Mesenchymal stem cell (in vitro differentiated cells and primary cell): ENCODE data around the gene MRPL51.
"Not testable (repeated sequence)": the region's sequence is repeated elsewhere in the genome, so short reads cannot be mapped to it uniquely, and the experiment has no call there.

Source experiments
- DNase-seq: peaks from one replicate; pipeline ENCODE4 v3.0.0-alpha.2; 2013
- H2AFZ ChIP-seq: one replicate; pipeline ENCODE4 v1.6.1; 2013; ENCODE audit warnings: low read depth, mild to moderate bottlenecking, control low read depth, inconsistent platforms, low read length, moderate library complexity
- H2AK5ac ChIP-seq: 2 replicates; pipeline ENCODE4 v1.6.1; 2013; ENCODE audit warnings: low read length, moderate library complexity, mild to moderate bottlenecking, inconsistent platforms; ENCODE audit not compliant: severe bottlenecking
- H2BK120ac ChIP-seq: one replicate; pipeline ENCODE4 v1.6.1; 2013; ENCODE audit warnings: low read depth, mild to moderate bottlenecking, inconsistent platforms, low read length, moderate library complexity
- H2BK12ac ChIP-seq, 2 experiments: one replicate each; pipeline ENCODE4 v1.6.1; 2013; ENCODE audit warnings: inconsistent platforms in 2 of 2, low read length in 2 of 2, mild to moderate bottlenecking in 2 of 2, moderate library complexity in 2 of 2, control low read depth in 1 of 2
- H2BK15ac ChIP-seq: one replicate; pipeline ENCODE4 v1.6.1; 2013; ENCODE audit warnings: mild to moderate bottlenecking, low read depth, inconsistent platforms; ENCODE audit not compliant: poor library complexity, severe bottlenecking
- H2BK5ac ChIP-seq: 2 replicates; pipeline ENCODE4 v1.6.1; 2013; ENCODE audit warnings: low read depth, mild to moderate bottlenecking, low read length, control low read depth, inconsistent platforms; ENCODE audit not compliant: poor library complexity, severe bottlenecking
- H3K14ac ChIP-seq, 2 experiments: one replicate each; pipeline ENCODE4 v1.6.1; 2013; ENCODE audit warnings: inconsistent platforms in 2 of 2, low read length in 2 of 2, control low read depth in 1 of 2, mild to moderate bottlenecking in 1 of 2, moderate library complexity in 1 of 2
- H3K18ac ChIP-seq, 2 experiments: one replicate each; pipeline ENCODE4 v1.6.1; 2013; ENCODE audit warnings: inconsistent platforms in 2 of 2, low read length in 2 of 2, control low read depth in 1 of 2, low read depth in 1 of 2, mild to moderate bottlenecking in 1 of 2
- H3K23ac ChIP-seq, 2 experiments: one replicate each; pipeline ENCODE4 v1.6.1; 2013; ENCODE audit warnings: inconsistent platforms in 2 of 2, low read length in 2 of 2, mild to moderate bottlenecking in 2 of 2, moderate library complexity in 2 of 2, control low read depth in 1 of 2
- H3K27ac ChIP-seq: 2 replicates; pipeline ENCODE4 v1.5.1; 2013; ENCODE audit warnings: mild to moderate bottlenecking, moderate library complexity, low read length, control low read depth, inconsistent platforms; ENCODE audit not compliant: poor library complexity, severe bottlenecking
- H3K27me3 ChIP-seq, 2 experiments: 2 replicates each; pipeline versions ENCODE4 v1.6.1 to v1.7.0; 2013; ENCODE audit warnings: low read length in 2 of 2, mild to moderate bottlenecking in 2 of 2, moderate library complexity in 2 of 2, control low read depth in 1 of 2, inconsistent platforms in 1 of 2; ENCODE audit not compliant: control insufficient read depth in 1 of 2, insufficient read depth in 1 of 2
- H3K36me3 ChIP-seq, 2 experiments: 2 replicates each; pipeline versions ENCODE4 v1.6.1 to v1.7.0; 2013; ENCODE audit warnings: low read length in 2 of 2, control low read depth in 1 of 2, inconsistent platforms in 1 of 2, low read depth in 1 of 2, mild to moderate bottlenecking in 1 of 2; ENCODE audit not compliant: insufficient read depth in 2 of 2, control insufficient read depth in 1 of 2
- H3K4ac ChIP-seq, 2 experiments: one replicate each; pipeline ENCODE4 v1.6.1; 2013; ENCODE audit warnings: inconsistent platforms in 2 of 2, low read length in 2 of 2, mild to moderate bottlenecking in 2 of 2, moderate library complexity in 2 of 2, control low read depth in 1 of 2, low read depth in 1 of 2
- H3K4me1 ChIP-seq: 2 replicates; pipeline ENCODE4 v1.6.1; 2013; ENCODE audit warnings: low read depth, low read length, control low read depth; ENCODE audit not compliant: control insufficient read depth, insufficient read depth
- H3K4me2 ChIP-seq: 2 replicates; pipeline ENCODE4 v1.6.1; 2013; ENCODE audit warnings: low read length, mild to moderate bottlenecking, inconsistent platforms; ENCODE audit not compliant: poor library complexity, severe bottlenecking
- H3K4me3 ChIP-seq, 2 experiments: 2 replicates each; pipeline versions ENCODE4 v1.5.1 to v1.7.0; 2013; ENCODE audit warnings: low read length in 2 of 2, mild to moderate bottlenecking in 2 of 2, control low read depth in 1 of 2, low read depth in 1 of 2; ENCODE audit not compliant: insufficient read depth in 1 of 2
- H3K79me1 ChIP-seq: replicated peaks from 2 replicates; pipeline ENCODE4 v1.6.1; 2013; ENCODE audit warnings: mild to moderate bottlenecking, control low read depth, low read length, inconsistent platforms; ENCODE audit not compliant: poor library complexity, severe bottlenecking
- H3K9ac ChIP-seq: 2 replicates; pipeline ENCODE4 v1.7.0; 2013; ENCODE audit warnings: mild to moderate bottlenecking, low read length, moderate library complexity
- H3K9me3 ChIP-seq: 2 replicates; pipeline ENCODE4 v1.7.0; 2013; ENCODE audit warnings: mild to moderate bottlenecking, low read length; ENCODE audit not compliant: control insufficient read depth
- H4K8ac ChIP-seq: one replicate; pipeline ENCODE4 v1.6.1; 2013; ENCODE audit warnings: inconsistent platforms, mild to moderate bottlenecking, low read length, moderate library complexity
- H4K91ac ChIP-seq: one replicate; pipeline ENCODE4 v1.6.1; 2013; ENCODE audit warnings: mild to moderate bottlenecking, low read length, inconsistent platforms
- WGBS: methylation state at CpG from one replicate; pipeline ENCODE4 v1.1.7; 2013; ENCODE audit warnings: mixed read lengths; 5-methylcytosine and 5-hydroxymethylcytosine counted together

MRPL51 gene

GRCh38 chr12:6478416-6478815 is 14.6 kb downstream of the MRPL51 start:
- H2BK120ac ChIP-seq, result no peak overlapping the region
- no peak overlapping the region for H3K9ac ChIP-seq
- no peak overlapping the region for H2AK5ac ChIP-seq
- H3K4me2 ChIP-seq, result no peak overlapping the region
- 90% methylated on average over 20 of the region's 20 CpGs for WGBS
- H3K4me3 ChIP-seq, result no peak overlapping the region
- H4K8ac ChIP-seq, result no peak overlapping the region
- no peaks in the 10 kb centered on the region for H3K36me3 ChIP-seq
- H2BK12ac ChIP-seq, result no peak overlapping the region
- no peak overlapping the region for H3K23ac ChIP-seq
- H3K27ac ChIP-seq, result no peak overlapping the region
- no peaks in the 10 kb centered on the region for H3K79me1 ChIP-seq
- H3K4me1 ChIP-seq, result peaks cover 2% of the 10 kb centered on the region
- no peak overlapping the region for H2BK15ac ChIP-seq
- H3K14ac ChIP-seq, result no peak overlapping the region
- H2BK5ac ChIP-seq, result no peak overlapping the region
- H3K27me3 ChIP-seq, result peaks cover 5 to 6% of the 10 kb centered on the region in 2 experiments
- no peak overlapping the region for H3K18ac ChIP-seq
- no peak overlapping the region for H2AFZ ChIP-seq
- H4K91ac ChIP-seq, result no peak overlapping the region
- H3K9me3 ChIP-seq, result no peaks in the 10 kb centered on the region
- no peak for DNase-seq
- H3K4ac ChIP-seq, result no peak overlapping the region

- H3K79me1 ChIP-seq, H3K9ac ChIP-seq, H2AK5ac ChIP-seq, H3K14ac ChIP-seq, H2AFZ ChIP-seq, H3K27ac ChIP-seq, H4K91ac ChIP-seq, H2BK120ac ChIP-seq, H3K18ac ChIP-seq, H3K4me2 ChIP-seq, H4K8ac ChIP-seq, H3K36me3 ChIP-seq, H3K23ac ChIP-seq, H3K4ac ChIP-seq, DNase-seq, H3K4me3 ChIP-seq, H2BK5ac ChIP-seq, H3K9me3 ChIP-seq, H2BK15ac ChIP-seq, H3K4me1 ChIP-seq, H3K27me3 ChIP-seq: not testable (repeated sequence)
- H2BK12ac ChIP-seq, result peak overlapping the region in 1 of 2 experiments; percentile 31
- 96% methylated on average over 36 of the region's 37 CpGs for WGBS
Observed at GRCh38 chr12:6477601-6478377, 15.3 kb downstream of the MRPL51 start.

- H3K9me3 ChIP-seq, result no peaks in the 10 kb centered on the region
- no peak overlapping the region for H3K4me2 ChIP-seq
- H3K4me3 ChIP-seq, result no peak overlapping the region
- peaks cover 5 to 6% of the 10 kb centered on the region in 2 experiments for H3K27me3 ChIP-seq
- no peak overlapping the region for H2BK5ac ChIP-seq
- no peak overlapping the region for H4K8ac ChIP-seq
- peaks cover 3% of the 10 kb centered on the region for H3K4me1 ChIP-seq
- no peak overlapping the region for H2AK5ac ChIP-seq
- H2AFZ ChIP-seq, result no peak overlapping the region
- H2BK12ac ChIP-seq, result no peak overlapping the region
- H3K23ac ChIP-seq, result no peak overlapping the region
- peak; percentile 84 for DNase-seq
- WGBS, result 37% methylated on average over 3 of the region's 3 CpGs
- no peak overlapping the region for H3K18ac ChIP-seq
- H3K79me1 ChIP-seq, result no peaks in the 10 kb centered on the region
- H3K36me3 ChIP-seq, result no peaks in the 10 kb centered on the region
- H3K9ac ChIP-seq, result peak overlapping the region; percentile 43
- no peak overlapping the region for H2BK120ac ChIP-seq
- no peak overlapping the region for H3K4ac ChIP-seq
- no peak overlapping the region for H4K91ac ChIP-seq
- H3K14ac ChIP-seq, result no peak overlapping the region
- no peak overlapping the region for H2BK15ac ChIP-seq
- H3K27ac ChIP-seq, result peak overlapping the region; percentile 75
Observed at GRCh38 chr12:6476489-6476888, 16.6 kb downstream of the MRPL51 start.

- not testable (repeated sequence) for H2BK12ac ChIP-seq, DNase-seq, H3K4me3 ChIP-seq, H3K9me3 ChIP-seq, H2BK120ac ChIP-seq, H4K8ac ChIP-seq, H3K27me3 ChIP-seq, H3K23ac ChIP-seq, H3K27ac ChIP-seq, H2AK5ac ChIP-seq, H2BK15ac ChIP-seq, H3K4me2 ChIP-seq, H3K36me3 ChIP-seq, H3K4me1 ChIP-seq, H3K14ac ChIP-seq, H4K91ac ChIP-seq, H3K9ac ChIP-seq, H3K79me1 ChIP-seq, H3K18ac ChIP-seq, H2BK5ac ChIP-seq, H3K4ac ChIP-seq, H2AFZ ChIP-seq
- 93% methylated on average over 32 of the region's 48 CpGs for WGBS
Observed at GRCh38 chr12:6475233-6475975, 17.7 kb downstream of the MRPL51 start.
